Stimulated activated CD8-positive, alpha-beta memory T cell treated with anti-CD3 and anti-CD28 coated beads, Interleukin-12 subunit alpha, Interleukin-12 subunit beta, amount 100 ng/mL, for 24 hours (primary cell): ENCODE measurements around the gene INPP4B.

Experiments used
- DNase-seq: peaks from one replicate; pipeline ENCODE4 v3.0.0-alpha.2; 2020; ENCODE audit errors: extremely low read depth

INPP4B gene

GRCh38 chr4:142348613-142349021, 497.5 kb downstream of the INPP4B start:
- no peak for DNase-seq

- no peak for DNase-seq
These were observed 498.9 kb downstream of the INPP4B start for GRCh38 chr4:142347241-142347640.

DNA sequence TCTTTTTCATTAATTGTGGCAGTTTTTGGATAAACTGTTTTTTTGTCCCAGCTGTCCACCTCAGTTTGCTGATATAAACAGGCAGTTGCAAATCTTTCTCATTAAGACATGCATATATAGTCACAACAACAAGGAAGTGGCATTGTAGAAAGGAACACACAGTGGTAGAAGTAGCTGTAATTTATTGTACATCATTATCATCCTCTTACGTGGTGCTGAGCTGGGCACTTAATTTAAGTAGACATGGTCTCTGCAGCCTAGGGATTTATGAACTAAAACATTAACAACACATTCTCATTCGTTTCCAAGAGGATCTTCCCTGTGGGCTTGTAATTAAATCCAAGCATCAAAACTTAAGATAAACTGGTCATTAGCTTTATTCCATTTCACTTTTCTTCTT, 500.2 kb downstream of the INPP4B start:
- DNase-seq, result no peak

GRCh38 chr4:142341268-142341667, 504.8 kb downstream of the INPP4B start:
- no peak for DNase-seq

DNA sequence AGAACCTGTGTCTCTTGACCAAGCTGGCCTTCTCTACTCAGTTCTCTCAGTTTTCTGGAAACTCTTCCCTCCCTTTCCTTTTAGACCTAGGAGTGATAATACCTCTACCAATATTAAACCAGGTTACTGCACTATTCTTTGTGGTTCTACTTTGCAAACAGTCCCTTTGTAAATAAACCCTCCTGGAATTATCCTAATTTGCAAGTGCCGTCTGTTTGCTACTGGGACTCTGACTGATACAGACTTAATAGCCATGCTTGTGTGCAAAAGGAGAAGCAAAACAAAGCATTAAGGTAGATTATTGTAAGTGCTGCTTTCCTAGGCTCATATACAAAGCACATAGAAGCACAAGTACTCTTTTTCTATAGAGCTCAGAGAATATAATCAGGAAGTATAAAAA, 507.0 kb downstream of the INPP4B start:
- no peak for DNase-seq

DNA sequence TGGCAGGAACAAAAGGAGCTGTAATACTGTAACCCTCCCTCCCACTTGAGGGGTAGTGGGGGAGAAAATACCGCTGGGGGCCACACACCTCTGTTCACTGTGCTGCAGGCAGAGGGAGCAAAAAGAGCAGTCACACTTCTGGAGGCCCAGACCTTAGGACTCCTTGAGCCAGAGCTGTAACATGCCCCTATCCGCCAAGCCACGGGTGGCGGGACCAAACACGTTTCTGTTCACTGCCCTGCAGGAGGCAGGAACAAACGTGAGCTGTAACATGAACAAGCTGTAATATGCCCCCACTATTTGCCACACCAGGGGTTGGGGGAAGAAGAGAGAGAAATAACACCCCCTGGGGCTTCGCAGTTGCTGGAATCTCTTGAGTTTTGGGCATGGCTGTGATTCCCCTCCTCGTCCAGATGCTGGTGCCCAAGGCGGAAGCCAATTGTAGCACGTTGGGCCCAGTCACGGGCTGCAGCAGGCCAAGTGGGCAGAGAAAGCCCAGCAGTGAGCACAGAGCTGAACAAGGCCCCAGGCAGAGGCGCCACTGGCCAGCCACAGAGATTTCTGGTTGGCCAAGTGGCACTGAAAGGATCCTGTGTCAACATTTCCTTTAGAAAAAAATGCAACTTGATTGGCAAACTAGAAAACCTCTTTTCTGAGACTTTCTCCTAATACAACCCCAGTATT, 509.7 kb downstream of the INPP4B start:
- DNase-seq, result no peak

DNA sequence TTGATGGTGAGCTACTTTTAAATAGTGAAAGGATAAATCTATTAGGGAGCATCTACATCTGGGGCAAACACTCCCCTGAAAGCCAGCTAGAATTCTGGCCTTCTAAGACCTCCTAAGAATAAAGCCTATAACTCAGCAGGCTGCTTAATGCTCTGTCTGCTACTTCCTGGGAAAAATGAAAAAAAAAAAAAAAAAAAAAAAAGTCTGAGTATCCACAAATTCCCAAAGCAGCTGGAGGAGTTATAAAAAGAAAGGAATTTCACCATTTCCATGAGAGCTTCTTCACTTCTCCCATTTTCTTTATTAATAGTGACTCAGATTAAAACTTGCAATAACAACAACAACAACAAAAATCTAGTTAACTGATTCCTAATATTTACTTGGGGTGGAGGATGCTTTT, 511.2 kb downstream of the INPP4B start:
- DNase-seq, result no peak

DNA sequence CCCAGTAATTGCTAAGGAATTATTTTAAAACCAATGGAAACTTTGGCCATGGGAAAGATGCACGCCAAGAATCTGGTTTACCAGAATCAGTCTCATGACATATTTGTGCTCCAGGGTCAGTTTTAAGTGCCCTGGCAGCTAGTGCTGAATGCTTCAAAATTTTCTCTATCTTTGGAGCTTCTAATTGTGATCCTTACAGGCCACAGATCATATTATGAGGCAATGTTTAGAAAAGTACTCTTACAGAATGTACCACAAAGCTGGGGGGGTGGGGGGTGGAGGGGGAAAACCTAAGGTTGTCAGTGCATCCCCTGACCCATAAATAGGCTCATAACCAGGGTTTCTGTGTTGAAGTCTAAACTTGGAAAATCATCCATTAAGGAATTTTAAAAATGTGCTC, 514.5 kb downstream of the INPP4B start:
- no peak for DNase-seq

DNA sequence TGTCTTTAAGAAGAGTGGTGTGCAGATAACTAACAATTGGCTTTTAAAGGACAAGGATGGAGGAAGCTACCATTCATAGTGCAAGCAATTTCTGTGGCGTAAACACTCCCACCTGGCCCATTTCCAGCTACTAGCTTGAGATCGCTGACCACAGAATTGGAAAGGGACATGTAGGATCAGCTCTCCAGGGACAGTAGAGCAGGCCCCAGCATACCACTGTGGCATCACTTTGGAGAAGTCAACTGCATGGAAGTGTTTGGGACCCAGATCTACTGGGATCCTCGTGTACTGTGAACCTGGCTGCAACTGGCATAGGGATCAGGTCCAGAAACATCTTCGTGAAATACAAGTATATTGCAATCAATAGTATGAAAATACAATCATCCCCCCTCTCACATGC, 515.0 kb downstream of the INPP4B start:
- DNase-seq, result no peak

DNA sequence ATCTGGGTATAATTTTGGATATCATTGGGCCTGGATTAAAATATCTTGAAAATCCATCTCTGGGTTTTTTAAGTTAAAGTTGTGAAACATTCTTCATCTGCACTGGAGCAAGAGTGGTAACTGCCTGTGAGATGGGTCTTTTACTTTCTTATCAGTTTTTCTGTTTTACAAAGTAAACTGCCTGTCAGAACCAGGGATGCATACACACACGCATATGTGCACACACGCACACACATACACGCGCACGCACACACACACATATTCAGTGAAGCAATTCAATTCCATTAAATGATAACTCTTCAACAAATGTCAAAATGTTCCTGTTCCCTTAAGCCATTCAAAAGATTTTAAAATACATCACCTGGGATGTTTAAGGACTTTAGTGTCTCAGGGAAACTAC, 515.8 kb downstream of the INPP4B start:
- DNase-seq, result no peak

GRCh38 chr4:142329313-142329712, 516.8 kb downstream of the INPP4B start:
- DNase-seq, result no peak

DNA sequence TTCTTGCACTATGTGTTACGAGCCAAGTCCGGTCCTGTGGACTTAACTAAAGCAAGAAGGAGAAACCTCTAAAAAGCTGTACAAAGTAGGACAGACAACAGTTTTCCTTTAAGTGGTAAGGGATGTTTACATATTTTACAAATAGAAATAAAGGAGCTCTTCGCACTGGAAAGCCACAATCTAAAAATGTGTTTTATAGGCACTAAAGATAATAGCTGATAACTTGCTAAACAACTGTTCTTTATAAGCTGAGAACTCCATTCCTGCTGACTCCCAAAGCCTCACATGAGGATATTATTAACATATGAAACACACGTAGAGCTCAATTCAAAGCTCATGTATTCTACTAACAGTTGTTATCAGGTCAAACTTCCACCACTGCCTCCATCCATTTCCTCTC, 519.9 kb downstream of the INPP4B start:
- no peak for DNase-seq

GRCh38 chr4:142324572-142324971, 521.5 kb downstream of the INPP4B start:
- no peak for DNase-seq

DNA sequence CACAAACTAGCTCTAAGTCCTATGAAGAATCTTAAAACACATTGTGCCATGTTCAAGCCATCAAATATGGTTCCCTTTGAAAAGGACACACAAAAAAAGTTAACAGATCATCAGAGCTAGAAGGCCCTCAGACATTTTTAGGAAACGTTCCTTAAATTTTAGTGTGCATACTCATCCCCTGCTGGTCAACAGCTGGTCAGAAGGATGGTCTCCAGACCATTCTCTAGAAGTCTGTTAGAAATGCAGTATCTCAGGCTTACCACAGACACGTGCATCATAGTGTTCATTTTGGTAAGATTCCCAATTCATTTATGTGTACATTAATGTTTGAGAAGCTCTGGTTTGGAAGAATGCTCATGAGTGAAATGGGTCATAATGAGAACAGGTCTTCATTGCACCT, 523.1 kb downstream of the INPP4B start:
- no peak for DNase-seq

GRCh38 chr4:142318280-142318679, 527.8 kb downstream of the INPP4B start:
- DNase-seq, result no peak

DNA sequence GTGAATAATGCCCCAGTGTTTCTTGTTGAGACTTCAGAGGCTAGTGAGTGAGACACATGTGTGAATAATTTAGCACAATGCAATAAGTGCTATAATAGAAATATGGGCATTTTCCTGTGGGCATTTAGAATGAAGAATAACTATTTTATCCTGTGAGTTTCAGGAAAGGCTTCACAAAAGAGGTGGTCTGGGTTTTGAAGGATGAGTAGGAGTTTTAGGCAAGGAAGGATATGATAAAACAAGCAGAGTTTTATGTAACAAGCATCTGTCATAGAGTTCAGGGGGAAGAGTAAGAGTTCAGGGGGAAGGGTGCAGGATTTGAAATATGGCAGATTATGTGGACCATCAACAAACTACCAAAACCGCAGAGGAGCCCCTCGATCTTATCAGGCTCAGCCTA, 529.2 kb downstream of the INPP4B start:
- no peak for DNase-seq

- no peak for DNase-seq
These were observed 530.1 kb downstream of the INPP4B start for GRCh38 chr4:142316025-142316424.

DNA sequence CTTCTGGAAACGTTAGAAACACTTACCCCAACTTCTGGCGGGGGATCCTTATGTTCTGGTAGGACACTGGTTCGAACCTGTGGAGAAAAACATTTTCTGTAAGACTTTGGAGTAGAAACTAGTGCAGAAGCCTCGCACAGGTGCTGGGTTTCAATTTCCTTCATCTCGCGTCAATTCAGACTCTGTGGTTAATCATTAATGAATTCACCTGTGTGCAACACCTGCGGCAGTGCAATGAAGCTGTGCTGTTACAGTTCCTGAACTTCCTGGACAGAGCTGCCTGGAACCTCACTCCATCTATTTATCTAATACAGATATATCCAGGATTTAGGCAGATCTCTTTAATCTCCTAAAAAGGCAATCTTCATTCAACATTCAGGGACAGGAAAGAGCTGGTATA, 531.4 kb downstream of the INPP4B start:
- DNase-seq, result no peak

DNA sequence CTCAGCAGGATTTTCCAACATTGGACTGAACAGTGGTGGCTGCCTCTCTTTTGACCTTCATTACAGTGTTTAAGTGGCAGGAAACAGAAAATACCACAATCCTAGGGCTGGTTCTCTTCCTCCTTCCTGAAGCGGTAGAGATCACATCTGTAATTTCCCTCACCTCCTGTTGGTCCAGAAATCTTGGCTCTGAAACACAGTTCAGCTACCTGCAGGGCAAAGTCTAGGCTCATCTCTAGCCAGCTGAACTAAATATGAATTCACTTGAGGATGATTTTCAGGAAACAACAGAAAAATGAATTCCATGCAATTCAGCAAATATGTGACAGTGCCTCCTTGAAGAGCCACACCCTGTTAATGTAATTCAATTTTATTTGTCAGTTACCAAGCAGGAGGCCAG, 531.9 kb downstream of the INPP4B start:
- no peak for DNase-seq

DNA sequence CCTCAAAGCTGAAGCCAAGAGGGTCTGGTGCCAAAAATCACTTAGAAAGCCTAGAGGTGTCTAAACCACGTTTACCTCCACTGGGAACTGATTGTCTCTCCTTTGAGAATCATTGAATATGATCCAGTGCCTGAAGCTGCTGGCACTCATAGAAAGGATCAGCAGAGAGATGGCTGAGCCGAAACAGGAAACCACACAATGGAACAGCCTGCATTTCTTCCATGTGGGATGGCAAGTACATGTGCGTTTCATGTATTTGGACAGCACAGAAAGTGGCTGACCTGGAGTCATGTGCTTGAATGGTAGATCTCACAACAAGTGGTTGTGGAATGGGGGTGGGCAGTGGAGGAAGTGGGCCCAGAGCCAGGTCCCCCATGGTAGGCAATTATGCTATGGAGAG, 533.7 kb downstream of the INPP4B start:
- no peak for DNase-seq

DNA sequence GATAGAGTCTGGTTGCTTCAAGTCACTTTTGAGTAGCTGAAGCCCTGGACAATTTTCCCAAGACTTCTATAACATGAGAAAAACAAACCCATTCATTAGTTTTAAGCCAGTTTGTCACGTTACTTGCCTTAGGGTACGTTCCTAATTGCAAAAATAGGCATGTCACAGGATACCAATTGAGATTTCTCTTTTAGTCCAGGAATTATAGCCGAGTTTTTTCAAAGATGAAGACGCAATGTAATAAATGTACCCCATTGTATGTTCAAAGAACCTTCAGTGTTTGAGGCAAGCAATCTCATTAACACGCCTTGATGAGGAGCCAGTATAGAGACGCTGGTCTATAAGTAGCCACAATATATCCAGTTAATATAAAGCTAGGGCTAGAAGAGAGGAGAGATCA, 534.2 kb downstream of the INPP4B start:
- DNase-seq, result no peak

DNA sequence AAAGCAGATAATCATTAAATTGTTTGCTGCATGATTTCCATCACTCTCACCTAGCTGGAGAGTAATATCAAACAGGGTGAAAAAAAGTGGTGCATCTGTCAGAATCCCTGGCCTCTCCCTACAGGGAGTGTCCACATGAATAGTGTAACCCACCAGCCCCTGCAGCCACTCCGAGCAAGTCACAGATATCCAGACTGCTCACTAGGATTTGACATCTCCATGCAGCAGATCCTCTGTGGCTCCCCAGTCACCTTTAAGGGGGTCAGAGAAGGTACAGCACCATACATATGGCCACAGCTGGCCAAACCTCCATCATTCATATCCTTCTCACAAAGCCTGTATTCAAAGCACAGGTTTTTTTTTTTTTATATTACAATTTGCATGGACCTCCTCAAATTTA, 536.3 kb downstream of the INPP4B start:
- no peak for DNase-seq

GRCh38 chr4:142307857-142308256, 538.2 kb downstream of the INPP4B start:
- no peak for DNase-seq

DNA sequence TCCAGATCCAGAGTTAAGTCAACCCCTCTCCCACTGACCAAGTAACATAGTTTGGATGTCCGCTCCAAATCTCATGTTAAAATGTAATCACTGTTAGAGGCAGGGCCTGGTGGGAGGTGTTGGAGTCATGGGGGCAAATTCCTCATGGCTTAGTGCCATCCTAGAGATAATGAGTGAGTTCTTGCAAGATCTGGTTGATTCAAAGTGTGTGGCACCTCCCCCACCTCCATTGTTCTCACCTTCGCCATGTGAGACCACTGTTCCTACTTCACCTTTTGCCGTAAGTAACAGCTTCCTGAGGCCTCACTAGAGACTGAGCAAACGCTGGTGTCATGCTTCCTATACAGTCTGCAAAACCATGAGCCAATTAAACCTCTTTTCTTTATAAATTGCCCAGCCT, 548.8 kb downstream of the INPP4B start:
- DNase-seq, result no peak
